COLO668 (cell line): Measurements from ENCODE around the gene AKR1B15.
"Not testable (repeated sequence)": the region's sequence is repeated elsewhere in the genome, so short reads cannot be mapped to it uniquely, and the experiment has no call there.

ENCODE experiments used
- DNase-seq: peaks from one replicate; lab custom pipeline; 2025; ENCODE audit not compliant: unreplicated experiment; lab: John Stamatoyannopoulos, UW

Gene AKR1B15

GRCh38 chr7:134532180-134532953 lies 16.5 kb upstream of the AKR1B15 start:
- DNase-seq, result no peak

GRCh38 chr7:134532954-134533218 lies 16.0 kb upstream of the AKR1B15 start:
- no peak for DNase-seq

GRCh38 chr7:134533288-134533771 lies 15.6 kb upstream of the AKR1B15 start:
- DNase-seq, result no peak

- DNase-seq, result no peak
Observed at GRCh38 chr7:134534633-134535032, 14.3 kb upstream of the AKR1B15 start.

- DNase-seq, result no peak
Observed at GRCh38 chr7:134535272-134535918, 13.5 kb upstream of the AKR1B15 start.

- DNase-seq, result no peak
Observed at GRCh38 chr7:134535919-134536299, 13.0 kb upstream of the AKR1B15 start.

- DNase-seq, result not testable (repeated sequence)
Observed at GRCh38 chr7:134536558-134536957, 12.4 kb upstream of the AKR1B15 start.

GRCh38 chr7:134537273-134537781 lies 11.6 kb upstream of the AKR1B15 start:
- DNase-seq, result not testable (repeated sequence)

GRCh38 chr7:134539380-134540004 lies 9.4 kb upstream of the AKR1B15 start:
- DNase-seq, result no peak

GRCh38 chr7:134541501-134542194 lies 7.3 kb upstream of the AKR1B15 start:
- not testable (repeated sequence) for DNase-seq

- DNase-seq, result no peak
Observed at GRCh38 chr7:134542195-134542771, 6.6 kb upstream of the AKR1B15 start.

- no peak for DNase-seq
Observed at GRCh38 chr7:134545380-134545779, 3.5 kb upstream of the AKR1B15 start.

GRCh38 chr7:134545918-134546317 lies 3.0 kb upstream of the AKR1B15 start:
- DNase-seq, result no peak

GRCh38 chr7:134546955-134547354 lies 2.0 kb upstream of the AKR1B15 start:
- DNase-seq, result no peak

- DNase-seq, result peak; percentile 81
Observed at GRCh38 chr7:134547397-134548054, 1.4 kb upstream of the AKR1B15 start.

GRCh38 chr7:134549366-134549765 lies 456 bp downstream of the AKR1B15 start:
- DNase-seq, result no peak

GRCh38 chr7:134552105-134552504 lies 3.2 kb downstream of the AKR1B15 start:
- no peak for DNase-seq

GRCh38 chr7:134553976-134554375 lies 5.1 kb downstream of the AKR1B15 start:
- DNase-seq, result no peak

GRCh38 chr7:134554417-134554966 lies 5.6 kb downstream of the AKR1B15 start:
- no peak for DNase-seq

- no peak for DNase-seq
Observed at GRCh38 chr7:134557391-134557790, 8.5 kb downstream of the AKR1B15 start.
